HL-60/S4 (cell line): ENCODE results near the gene LPCAT2.

Source experiments
- in situ Hi-C: fragments of 300-500 bp; cut with MboI; formaldehyde crosslinking; loops from 2 replicates; pipeline ENCODE4 v1.14.3; 2022; ENCODE audit warnings: low sequenced_read_pairs

The LPCAT2 gene

DNA sequence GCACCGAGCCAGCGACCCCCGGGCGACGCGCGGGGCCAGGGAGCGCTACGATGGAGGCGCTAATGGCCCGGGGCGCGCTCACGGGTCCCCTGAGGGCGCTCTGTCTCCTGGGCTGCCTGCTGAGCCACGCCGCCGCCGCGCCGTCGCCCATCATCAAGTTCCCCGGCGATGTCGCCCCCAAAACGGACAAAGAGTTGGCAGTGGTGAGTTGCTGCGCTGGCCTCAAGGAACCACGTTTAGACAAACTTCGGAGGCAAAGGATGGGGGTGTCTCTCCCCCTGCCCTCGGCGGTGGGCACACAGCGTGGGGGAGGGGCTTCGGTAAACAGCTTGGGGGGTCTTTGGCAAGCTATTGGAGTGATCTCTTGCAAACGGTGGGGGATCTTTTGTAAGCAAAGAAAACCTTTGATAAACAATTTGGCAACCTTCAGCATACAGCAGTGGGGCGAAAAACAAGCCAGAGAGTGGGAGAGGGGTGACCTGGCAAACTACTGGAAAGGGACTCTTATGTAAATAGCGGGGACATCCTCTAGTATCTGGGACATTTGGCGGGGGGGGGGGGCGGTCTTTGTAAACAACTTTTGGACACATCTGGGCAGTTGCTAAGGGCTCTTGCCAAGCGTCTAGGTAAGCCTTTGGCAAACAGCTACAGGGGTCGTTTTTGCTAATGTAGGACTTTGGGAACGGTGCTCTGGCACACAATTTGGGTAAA is 29.3 kb upstream of the LPCAT2 start:
- in situ Hi-C loops = no loop called here

- in situ Hi-C loops = no loop called here
Measured at GRCh38 chr16:55480228-55480655, 28.6 kb upstream of the LPCAT2 start.

DNA sequence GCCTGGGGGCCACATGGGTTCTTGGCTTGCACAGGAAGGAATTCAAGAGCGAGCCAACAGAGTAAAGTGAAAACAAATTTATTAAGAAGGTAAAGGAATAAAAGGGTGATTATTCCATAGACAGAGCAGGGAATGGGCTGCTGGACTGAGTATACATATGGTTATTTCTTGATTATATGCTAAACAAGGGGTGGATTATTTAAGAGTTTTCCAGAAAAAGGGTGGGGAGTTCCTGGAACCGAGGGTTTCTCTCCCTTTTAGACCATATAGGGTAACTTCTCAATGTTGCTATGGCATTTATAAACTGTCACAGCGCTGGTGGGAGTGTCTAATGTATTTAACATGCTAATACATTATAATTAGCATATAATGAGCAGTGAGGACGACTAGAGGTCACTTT is 27.8 kb upstream of the LPCAT2 start:
- in situ Hi-C loops = no loop called here

GRCh38 chr16:55482056-55482455 is 26.8 kb upstream of the LPCAT2 start:
- in situ Hi-C loops = no loop called here

DNA sequence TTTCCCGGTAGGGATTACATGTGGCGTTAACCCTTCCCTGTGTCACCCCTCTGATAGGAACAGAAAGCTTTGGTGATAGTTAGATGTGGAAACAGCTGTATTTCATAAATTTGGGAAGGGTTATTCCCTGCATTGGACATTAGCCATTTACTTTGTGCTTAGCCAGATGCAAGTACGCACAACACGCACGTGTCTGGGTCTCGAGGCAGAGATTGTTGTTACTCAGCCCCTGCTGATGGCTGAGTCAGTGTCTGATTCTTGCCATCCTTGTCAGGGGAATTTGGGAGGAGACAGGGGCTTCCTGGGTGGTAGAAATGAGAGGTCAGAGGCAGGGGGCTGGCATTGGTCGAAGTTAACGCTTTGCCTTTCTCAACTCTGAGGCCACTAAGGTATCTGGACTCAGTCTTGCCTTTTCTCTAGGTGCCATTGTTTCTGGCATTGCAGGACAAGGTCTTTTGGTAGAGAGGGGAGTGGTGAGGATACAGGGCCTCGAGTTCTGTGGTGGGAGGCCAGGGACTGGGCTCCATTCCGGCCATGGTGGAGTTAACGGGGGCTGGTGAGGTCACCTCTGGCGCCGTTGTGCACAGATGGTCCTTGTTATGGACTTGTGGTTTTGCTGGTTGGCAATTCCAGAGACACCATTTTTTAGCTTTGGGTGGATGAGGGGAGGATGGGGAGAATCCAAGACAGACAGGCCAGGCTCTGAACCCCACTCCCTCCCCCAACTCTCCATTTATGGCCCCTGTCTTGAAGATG is 21.6 kb upstream of the LPCAT2 start:
- in situ Hi-C loops = no loop called here

- in situ Hi-C loops = no loop called here
Measured at GRCh38 chr16:55488306-55488705, 20.6 kb upstream of the LPCAT2 start.

- in situ Hi-C loops = no loop called here
Measured at GRCh38 chr16:55489119-55489955, 19.5 kb upstream of the LPCAT2 start.

GRCh38 chr16:55489956-55490265 is 19.0 kb upstream of the LPCAT2 start:
- in situ Hi-C loops = no loop called here

- in situ Hi-C loops = no loop called here
Measured at GRCh38 chr16:55490301-55490700, 18.6 kb upstream of the LPCAT2 start.

DNA sequence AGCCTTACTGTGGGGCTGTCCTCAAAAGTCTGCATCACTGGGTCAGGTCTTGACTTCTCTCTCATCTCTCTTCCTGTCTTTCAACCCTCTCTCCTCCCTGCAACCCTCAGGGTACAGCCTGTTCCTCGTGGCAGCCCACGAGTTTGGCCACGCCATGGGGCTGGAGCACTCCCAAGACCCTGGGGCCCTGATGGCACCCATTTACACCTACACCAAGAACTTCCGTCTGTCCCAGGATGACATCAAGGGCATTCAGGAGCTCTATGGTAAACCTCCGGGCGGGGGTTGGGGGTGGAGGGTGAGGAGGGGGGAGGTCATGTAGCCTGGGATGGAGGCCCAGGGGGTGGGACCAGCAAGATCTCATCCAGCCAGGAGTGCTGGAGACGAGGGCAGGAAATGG is 17.2 kb upstream of the LPCAT2 start:
- in situ Hi-C loops = no loop called here

DNA sequence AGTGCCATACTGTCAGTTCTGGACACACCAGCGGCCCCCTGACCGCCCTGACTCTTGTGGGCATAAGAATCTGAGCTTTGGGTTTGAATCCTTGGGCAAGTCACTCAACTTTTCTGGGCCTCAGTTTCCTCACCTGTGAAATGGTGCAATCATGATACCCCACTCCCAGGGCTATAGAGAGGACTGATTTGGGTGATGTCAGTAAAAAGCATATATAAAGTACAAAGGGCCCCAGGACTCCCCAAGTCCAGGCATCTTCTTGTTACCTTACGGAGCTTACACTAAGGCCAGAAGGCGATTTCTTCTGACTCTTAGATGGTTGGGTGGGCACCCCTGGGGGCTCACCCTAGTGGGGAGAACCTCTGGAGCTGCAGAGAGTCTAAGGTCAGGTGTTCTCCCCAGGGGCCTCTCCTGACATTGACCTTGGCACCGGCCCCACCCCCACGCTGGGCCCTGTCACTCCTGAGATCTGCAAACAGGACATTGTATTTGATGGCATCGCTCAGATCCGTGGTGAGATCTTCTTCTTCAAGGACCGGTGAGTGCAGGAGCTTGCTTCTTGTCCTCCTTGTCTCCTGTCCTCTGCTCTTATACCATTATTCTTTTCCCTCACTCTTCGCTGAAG is 16.0 kb upstream of the LPCAT2 start:
- in situ Hi-C loops = no loop called here

DNA sequence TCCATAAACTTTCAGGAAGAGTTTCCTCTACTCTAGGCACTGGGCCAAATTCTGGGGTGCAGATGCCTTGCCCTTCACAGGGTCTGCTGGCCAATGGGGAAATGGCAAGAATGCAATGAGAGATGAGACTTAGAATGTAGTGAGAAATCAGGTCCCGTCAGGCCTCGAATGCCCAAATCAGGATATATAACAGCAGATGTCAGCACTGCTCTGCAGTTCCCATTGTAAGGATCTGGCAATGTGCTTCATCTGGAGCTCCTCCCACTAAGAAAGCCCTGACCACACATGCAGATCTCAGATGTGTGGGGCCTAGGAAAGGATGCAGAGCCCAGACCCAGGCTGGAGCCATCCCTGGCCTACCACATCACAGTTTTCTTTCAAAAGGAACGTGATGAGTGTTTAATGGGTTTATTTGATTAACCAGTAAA is 13.9 kb upstream of the LPCAT2 start:
- in situ Hi-C loops = no loop called here

DNA sequence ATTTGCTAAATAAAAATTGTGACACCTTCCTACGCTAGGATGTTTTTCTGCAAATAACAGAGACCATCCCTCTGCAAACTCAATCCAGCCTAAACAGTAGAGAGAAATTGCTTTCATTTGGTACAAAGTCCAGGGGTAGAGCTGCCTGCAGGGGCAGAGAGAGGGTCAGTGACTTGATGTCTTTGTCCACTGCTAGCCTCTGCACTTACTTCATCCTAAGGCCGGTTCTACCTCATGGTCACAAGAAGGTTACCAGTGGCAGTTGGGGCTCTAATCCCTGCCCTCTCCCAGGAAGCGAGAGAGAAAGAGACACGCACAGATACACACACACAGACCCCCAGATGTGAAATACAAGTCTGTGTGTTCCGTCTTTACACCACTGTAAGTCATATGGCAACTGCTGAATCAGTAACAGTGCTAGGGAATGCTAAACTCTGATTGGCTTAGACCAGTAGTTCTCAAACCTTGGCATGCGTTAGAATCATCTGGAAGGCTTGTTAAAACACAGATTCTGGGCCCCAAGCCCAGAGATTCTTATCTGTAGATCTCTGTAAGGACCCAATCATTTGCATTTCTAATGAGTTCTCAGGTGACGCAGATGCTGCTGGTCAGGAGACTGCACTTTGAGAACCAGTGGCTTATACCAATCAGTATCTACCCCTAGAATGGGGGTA is 13.1 kb upstream of the LPCAT2 start:
- in situ Hi-C loops = no loop called here

DNA sequence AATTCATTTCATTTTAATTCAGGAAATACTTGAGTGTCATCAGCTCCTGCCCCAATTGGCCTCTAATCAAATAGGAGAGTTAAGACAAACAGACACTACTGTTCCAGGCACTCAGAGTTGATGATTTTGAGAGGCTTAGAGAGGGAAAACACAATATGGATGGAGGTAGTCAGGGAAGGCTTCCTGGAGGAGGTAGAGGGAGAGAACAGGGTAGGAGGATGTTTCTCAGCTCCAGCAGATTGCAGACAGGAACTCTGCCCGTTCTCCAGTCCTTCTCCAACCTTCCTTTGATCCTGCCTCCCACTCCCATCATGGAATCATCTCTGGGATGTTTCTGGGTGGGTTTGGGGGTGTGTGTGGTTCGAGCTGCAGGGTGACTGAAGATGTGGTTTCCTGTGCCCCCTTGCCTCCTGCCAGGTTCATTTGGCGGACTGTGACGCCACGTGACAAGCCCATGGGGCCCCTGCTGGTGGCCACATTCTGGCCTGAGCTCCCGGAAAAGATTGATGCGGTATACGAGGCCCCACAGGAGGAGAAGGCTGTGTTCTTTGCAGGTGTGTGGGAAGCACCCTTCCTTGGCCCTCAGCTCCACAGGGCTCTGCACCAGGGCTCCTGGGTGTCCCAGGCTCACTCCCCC is 12.2 kb upstream of the LPCAT2 start:
- in situ Hi-C loops = no loop called here

GRCh38 chr16:55497558-55497957 is 11.3 kb upstream of the LPCAT2 start:
- in situ Hi-C loops = no loop called here

- in situ Hi-C loops = no loop called here
Measured at GRCh38 chr16:55498101-55498500, 10.8 kb upstream of the LPCAT2 start.

GRCh38 chr16:55499281-55499680 is 9.6 kb upstream of the LPCAT2 start:
- in situ Hi-C loops = no loop called here

DNA sequence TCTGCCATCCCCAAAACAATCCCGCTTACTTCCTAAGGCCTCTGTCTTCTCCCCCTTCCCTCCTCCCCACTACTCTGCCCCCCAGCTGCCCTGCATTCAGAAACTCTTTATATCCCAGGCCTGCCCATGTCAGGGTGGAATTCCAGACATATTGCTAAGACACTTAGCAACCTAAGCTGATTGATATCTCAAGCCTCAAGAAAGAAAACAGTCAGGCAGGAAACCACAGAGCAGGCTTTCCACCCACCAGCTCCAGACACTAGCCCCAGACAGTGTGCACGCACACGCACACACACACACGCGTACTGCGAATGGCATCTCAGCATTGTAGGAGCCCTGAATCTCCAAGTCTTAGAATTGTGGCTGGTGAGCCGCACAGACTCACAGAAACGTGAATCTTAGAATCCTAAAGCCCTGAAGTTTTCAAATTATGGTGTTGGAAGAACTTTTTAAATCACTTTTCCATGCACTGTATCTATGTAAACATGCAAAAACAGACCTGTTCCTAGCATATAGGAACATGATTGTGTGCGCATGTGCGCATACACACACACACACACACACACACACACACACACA is 8.8 kb upstream of the LPCAT2 start:
- in situ Hi-C loops = no loop called here

DNA sequence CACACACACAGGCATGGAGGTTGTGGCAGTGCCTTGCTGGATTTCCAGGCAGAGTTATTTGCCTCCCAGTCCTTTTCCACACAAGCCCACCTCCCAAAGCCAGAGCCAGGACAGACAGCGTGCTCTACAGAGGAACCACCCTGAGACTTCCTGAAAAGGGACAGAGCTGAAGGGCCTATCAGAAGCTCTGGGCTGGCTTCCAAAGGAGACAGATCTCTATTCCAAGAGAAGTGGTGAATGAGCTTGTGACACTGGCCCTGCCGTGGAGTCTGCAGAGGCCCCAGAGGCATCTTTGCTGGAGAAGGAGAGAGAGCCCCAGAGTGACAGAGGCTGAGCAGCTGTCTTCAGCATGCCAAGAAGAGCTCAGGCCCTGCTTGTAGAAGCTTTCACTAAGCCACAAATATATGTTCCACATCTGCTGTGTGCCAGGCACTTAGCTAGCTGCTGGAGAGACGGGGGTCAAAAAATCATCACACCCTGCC is 8.3 kb upstream of the LPCAT2 start:
- in situ Hi-C loops = no loop called here
